DMS114 treated with DMSO at 0.1 percent for 48 hours (cell line): ENCODE results near the gene ANO1.
"Not testable (repeated sequence)": the region's sequence is repeated elsewhere in the genome, so short reads cannot be mapped to it uniquely, and the experiment has no call there.

ENCODE experiments used
- DNase-seq: peaks from one replicate; lab custom pipeline; 2025; ENCODE audit not compliant: unreplicated experiment; lab: John Stamatoyannopoulos, UW

ANO1 gene

DNA sequence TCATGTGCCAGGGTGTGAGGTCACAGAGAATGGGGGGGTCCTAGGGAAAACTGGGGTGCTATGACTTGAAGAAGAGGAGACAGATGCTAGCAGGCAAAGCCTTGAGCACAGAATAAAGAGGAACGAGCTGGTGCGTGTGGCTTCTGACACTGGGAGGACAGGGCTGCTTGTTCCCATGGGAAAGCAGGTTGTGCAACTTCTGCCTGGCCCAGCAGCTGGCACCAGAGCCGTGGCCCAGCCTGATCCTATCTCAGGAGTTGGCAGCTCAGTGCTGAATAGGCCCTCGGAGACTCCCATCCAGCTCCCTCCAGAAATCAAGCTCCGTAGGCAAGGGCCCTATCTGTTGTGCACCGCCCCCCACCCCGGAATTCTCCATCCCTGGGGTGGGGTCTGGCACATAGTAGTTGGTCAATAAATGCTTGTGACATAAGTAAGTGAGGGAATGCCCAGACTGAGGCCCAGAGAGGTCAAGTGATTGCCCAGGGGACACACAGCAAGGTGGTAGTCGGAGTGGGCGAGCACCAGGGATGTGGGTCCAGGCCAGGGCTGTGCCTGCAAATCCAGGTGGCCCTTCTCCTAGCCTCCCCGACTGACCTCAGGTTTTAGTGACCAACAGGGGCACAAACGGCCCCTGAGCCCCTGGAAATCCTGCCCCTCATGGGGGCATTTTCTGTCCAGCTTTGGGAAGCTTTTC is 105.5 kb downstream of the ANO1 start:
- DNase-seq, result no peak

GRCh38 chr11:70184396-70184795 is 106.3 kb downstream of the ANO1 start:
- DNase-seq, result no peak

DNA sequence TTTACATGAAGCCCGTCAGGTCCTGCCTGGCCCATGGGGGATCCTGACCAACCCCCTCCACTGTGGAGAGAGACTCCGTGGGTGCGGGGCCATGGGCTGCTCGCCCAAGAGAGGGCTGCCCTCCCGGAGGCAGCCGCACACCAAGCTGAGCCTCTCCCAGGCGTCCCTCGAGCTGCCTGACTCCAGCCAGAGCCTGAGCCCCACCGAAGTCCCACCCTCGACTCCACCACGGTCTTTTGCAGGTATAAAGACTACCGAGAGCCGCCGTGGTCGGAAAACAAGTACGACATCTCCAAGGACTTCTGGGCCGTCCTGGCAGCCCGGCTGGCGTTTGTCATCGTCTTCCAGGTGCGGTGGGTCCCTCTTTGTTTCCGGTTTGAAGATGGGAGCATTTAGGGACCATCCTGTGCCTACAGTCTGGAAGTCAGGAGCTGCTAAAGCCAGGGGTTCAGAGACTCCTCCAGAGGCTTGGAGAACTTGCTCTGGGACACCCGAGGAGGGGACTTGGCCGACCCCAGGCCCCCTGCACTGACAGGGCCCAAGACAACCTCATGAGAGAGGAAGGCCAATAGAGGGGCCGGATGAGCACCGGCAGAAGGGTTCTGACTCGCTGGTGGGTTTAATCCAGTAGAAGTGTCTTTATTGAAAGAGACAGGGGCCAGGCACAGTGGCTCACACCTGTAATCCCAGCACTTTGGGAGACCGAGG is 107.4 kb downstream of the ANO1 start:
- no peak for DNase-seq

DNA sequence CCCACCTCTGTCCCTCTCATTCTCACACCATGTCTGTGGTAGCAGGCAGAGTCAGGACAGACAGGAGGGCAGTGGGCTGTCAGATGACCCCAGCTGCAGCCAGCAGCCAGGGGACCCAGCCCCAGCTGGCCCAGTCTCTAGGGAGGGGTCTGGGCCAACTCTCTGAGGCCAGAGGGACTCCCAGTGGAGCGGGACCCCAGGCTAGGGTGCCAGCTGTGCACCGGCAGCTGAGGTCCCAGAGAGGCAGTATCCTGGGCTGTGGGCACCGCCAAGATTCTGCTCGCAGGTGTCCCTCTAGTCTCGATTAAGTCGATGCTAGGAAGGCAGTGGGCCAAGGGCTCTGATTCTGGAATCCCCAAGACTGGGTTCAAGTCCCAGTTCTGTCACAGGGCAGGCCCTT is 108.3 kb downstream of the ANO1 start:
- no peak for DNase-seq

DNA sequence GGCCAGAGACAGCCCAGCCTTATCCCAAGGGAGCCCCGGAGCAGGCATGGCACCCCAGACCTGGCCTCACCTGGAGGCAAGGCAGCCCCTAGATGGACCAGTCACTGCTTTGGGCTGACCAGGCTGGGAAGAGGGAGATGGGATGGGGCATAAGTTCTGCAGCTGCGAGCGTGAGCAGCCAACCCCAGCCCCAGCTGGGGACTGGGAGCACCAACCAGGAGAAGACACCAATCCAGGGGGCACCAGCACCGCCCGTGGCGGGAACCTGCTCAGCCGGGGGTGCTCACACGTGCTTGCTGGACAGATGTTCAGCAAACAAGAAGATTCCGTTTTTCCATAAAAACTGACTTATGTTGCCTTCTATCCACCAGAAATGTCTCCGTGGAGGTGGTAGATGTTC is 108.8 kb downstream of the ANO1 start:
- no peak for DNase-seq

GRCh38 chr11:70187771-70188170 is 109.7 kb downstream of the ANO1 start:
- no peak for DNase-seq

- no peak for DNase-seq
Observed at GRCh38 chr11:70189622-70190021, 111.5 kb downstream of the ANO1 start.

GRCh38 chr11:70191495-70192140 is 113.5 kb downstream of the ANO1 start:
- peak; percentile 98 for DNase-seq

DNA sequence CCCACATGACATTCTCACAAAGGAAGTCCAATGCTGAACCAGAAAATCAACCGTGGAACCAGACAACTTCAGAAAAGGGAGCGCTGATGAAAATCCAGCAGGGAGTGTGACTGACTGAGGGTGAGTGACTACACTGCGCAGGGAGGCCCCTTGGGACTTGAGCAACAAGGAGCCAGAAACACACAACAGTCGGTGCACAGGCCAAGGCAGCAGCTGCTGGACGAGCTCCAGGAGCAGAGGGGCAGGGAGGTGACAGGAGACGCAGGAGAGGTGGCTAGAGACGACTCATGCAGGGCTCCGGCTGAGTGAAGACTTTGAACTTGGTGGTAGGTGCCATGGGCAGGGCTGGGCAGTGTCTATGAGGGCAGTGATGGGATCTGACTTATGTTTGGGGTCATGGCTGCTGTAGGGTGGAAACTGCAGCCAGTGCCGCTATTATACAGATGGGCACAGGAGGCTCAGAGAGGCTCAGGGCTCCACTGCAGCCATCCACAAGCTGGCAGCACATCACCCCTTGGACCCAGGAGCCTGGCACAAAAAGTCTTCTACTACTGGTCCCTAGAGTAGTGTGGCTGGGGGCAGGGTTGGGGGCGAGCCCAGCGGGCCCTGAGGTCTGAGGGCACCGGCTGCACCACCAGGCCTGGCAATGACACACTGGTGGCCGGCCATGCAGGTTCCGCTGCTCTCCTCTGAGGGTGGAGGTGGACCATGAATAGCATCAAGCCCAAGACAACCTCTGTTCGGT is 114.7 kb downstream of the ANO1 start:
- DNase-seq, result no peak

DNA sequence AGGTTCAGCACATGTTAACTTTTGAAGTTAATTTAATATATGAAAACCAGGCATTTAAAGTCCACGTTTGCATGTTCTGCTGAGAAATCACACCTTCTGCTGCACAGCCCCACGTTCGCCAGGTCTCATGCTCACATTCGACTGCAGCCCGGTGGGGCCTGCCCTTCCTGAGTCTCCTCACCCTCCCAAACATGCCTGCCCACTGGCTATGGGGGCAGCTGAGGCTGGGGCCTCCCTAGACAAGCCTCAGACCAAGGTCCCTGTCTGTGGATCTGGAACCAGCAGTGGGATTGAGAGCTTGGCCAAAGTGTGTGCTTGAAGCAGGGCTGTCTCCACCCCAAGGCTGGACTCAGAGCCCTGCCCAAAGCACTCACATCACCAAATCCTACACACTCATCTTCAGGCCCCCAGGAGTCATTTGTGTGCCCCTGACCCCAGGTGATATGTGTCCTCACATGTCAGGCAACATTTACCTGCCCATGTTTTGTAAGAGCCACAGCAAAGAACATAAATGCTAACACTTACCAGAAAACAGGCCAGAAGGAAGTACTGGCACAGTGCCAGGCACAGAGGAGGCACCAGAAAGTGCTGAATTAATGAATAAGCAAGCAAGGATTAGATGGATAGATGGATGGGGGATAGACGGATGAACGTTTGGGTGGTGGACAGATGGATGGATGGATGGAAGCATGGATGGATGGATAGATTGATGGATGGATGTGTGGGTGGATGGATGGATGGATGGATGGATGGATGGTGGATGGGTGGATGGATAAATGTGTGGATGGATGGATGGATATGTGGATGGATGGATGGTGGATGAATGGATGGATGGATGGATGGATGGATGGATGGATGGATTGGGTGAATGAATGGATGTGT is 115.5 kb downstream of the ANO1 start:
- no peak for DNase-seq

- no peak for DNase-seq
Observed at GRCh38 chr11:70194792-70195791, 117.0 kb downstream of the ANO1 start.

DNA sequence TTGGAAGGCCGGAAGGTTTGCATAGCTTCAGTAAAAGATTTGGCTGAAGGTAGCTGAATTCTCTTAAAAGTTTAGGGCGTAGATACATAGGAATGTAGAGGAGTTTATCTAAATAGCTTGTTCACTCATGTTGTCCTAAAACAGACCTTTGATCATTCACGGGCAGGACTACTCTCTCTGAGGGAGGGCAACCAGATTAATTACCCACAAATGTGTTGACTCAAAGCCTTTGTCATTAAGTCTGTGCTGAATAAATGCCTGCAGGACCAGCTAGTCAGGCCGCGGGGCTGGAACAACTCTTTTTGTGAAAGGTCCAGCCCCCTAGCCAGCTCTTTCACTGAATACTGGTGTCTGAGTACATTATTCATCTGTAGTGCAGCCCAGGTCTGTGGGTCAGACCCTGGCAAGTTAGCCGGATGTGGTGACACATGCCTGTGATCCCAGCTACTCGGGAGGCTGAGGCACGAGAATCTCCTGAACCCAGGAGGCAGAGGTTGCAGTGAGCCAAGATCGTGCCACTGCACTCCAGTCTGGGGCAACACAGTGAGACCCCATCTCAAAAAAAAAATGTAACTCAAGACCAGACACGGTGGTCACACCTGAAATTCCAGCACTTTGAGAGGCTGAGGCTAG is 122.2 kb downstream of the ANO1 start:
- DNase-seq, result no peak

DNA sequence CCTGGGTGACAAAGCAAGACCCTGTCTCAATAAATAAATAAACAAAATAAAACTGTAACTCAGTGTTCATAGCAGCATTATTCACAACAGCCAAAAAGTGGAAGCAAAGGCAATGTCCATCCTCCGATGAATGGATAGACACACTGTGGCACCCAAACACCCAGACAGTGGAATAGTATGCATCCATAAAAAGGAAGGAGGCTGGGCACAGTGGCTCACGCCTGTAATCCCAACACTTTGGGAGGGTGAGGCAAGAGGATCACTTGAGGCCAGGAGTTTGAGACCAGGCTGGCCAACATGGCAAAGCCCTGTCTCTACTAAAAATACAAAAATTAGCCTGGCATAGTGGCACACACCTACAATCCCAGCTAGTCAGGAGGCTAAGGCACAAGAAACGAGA is 122.9 kb downstream of the ANO1 start:
- not testable (repeated sequence) for DNase-seq

DNA sequence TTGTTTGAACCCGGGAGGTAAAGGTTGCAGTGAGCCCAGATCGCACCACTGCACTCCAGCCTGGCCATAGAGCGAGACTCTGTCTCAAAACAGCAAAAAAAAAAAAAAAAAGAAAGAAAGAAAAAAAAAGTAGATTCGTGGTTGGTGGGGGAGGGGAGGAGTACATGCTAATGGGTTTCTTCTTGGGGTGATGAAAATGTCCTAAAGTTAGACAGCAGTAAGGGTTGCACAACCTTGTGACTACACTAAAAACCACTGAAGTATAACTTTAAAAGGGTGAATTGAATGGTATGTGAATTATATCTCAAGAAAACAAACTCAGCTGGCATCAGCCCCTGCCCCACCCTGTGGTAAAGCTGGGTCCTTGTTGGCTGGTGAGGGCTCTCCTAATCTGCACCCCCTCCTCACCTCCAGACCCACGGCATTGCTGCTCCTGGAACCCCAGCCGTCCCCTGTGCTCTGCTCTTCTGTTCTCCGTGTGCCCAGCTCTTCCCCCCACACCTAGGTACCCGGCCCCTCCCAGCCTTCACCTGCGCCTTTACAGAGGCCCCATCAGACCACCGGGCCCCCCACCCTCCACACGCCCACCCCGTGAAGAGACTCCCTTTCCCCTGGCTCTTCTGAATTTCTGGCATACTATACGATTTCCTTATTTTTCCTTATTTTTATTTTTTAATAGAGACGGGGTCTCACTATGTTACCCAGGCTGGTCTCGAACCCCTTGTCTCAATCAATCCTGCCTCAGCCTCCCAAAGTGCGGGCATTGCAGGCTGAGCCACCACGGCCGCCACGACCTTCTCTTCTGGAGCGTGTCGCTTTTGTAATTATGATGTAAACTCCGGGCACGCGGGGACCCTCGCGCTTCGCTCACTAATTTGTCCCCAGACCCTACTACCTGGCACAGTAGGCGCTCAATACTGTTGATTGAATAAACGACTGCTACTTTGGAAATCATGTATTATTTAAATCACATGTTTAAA is 124.1 kb downstream of the ANO1 start:
- DNase-seq, result no peak

- DNase-seq, result peak; percentile 100
Observed at GRCh38 chr11:70202920-70203750, 125.0 kb downstream of the ANO1 start, which contains the start of gene FADD. TSS of gene FADD (plus strand) at chr11:70203296. CDS start at chr11:70203460, 164 bp downstream.

DNA sequence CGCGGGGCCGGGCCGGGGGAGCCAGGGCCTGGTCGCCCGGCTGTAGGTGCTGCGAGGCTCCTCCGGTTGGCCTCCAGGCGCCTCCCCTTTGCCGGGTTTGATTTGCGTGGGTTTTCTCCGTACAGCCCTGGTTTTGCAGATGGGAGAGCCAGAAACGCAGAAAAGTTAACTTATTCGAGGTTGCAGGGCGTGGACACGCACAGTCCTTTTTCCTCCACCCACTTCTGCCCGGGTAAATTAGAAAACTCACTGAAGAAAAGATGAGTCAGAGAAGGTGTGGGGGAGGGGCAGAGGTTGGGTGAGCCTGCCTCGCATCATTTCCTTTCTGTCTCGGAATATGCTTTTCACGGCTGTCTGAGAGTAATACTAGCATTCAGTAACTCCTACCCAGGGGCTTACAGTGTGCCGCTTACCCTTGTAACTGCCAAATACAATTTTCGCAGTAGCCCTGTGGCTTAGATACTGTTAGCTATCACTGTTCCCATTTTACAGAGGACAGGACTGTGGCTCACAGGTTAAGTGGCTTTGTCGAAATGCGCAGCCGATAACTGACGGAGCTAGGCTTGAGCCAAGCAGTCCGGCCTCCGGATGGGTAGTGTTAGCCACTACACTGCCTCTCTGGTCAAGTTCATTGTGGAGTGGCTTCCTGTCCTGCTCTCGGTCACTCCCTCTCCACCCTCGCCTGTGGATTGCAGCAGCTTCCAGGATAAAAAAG is 125.8 kb downstream of the ANO1 start:
- no peak for DNase-seq
